NCI-H146 (cell line): Measurements from ENCODE around the gene CCDC174.
A peak's percentile ranks its signal among the peaks of the same experiment; 100 is the strongest.
"Not testable (repeated sequence)": the region's sequence is repeated elsewhere in the genome, so short reads cannot be mapped to it uniquely, and the experiment has no call there.

ENCODE experiments used
- DNase-seq: peaks from one replicate; lab custom pipeline; 2025; lab: John Stamatoyannopoulos, UW

The CCDC174 gene

GRCh38 chr3:14652360-14652907, 872 bp downstream of the CCDC174 start:
- DNase-seq: not testable (repeated sequence)

DNA sequence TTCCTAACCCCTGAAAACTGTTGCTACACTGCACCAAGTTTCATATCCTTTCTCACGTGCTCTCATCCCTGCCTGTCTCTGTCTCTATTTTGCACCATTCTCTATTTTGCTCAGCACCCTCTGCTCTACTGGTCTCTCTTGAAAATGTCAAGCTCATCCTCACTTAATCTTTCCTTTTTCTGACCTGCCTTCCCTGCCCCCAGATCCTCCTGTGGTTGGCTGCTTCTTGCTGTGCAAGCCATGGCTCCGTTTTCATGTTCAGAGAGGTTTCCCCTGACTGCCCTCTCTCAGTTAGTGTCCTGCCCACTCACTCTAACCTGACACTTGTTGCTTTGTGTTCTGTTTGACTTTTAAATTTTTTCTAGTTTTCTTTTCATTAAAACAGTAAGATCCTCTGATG, 6.0 kb downstream of the CCDC174 start:
- DNase-seq: no peak

DNA sequence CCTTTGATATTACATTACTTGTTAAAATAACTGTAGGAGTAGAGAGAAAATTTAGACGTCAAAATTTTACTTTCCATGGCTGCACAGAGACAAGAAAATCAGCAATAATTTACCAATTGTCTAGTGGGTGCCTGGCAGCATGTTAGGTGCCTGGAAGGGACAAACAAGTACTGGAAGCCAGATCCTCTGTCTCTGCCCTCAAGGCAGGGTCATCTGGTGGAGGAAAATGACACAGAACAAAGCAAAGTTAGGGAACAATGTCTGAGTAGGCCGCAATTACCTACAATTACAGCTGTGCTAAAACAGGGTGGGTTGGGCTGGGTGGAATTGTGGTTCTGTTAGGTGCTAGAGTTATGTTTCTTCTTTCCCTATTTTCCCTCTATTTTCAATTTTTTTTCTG, 7.4 kb downstream of the CCDC174 start:
- DNase-seq: no peak

GRCh38 chr3:14660942-14661341, 9.4 kb downstream of the CCDC174 start:
- DNase-seq: no peak

DNA sequence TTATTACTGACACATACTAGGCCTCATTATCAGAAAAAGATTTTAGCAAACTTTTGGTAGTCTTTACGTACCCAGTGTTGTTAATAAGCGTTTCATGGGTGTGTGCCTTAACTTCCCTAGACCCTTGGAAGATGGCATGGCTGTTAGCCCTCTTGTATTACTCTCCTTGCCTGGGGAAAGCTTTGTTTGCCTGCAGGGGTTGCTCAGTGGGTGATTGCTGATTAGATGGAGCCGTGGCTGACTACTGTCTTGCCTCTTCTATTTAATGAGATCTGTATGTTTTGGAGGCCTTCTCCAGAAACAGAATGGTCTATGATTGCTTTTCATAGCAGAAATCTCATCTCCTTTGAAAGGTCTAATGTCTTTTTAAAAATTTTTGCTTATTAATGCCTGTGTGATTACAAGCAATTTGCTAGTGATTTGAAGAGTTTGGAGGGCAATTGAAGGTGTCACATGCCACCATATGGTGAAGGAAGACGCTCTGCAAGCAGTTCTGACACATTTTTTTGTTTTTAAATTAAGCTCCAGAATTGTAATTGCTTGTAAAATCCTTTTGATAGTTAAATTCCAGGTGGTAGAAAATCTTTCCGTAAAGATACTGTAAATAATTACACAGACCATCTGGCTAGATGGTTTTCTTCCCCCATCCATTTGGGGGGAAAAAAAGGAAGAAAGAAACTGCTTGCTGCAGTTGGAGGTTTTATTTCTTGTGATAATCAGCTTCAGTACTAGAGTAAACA, 12.0 kb downstream of the CCDC174 start:
- no peak for DNase-seq

- DNase-seq: no peak
Measured at GRCh38 chr3:14664170-14664569, 12.6 kb downstream of the CCDC174 start.

DNA sequence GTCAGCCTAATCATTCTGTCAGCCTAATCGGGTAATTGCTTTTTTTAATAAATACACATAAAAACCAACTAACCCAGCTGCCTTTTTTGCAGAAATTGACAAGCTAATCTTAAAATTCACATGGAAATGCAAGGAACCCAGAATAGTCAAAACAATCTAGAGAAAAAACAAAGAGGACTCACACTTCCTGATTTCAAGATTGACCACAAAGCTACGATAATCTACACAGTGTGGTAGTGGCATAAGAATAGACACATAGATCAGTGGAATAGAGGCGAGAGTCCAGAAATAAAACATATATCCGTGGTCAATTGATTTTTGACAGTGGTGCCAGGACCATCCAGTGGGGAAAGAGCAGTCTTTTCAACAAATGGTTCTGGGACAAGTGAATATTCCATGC, 21.0 kb downstream of the CCDC174 start:
- no peak for DNase-seq

GRCh38 chr3:14674841-14675240, 23.3 kb downstream of the CCDC174 start, which contains the start of gene C3orf20:
C3orf20 (plus strand) TSS chr3:14675141; CDS start chr3:14682714, 7,573 bp downstream.
- DNase-seq: no peak

- no peak for DNase-seq
Measured at GRCh38 chr3:14676881-14677280, 25.3 kb downstream of the CCDC174 start.

DNA sequence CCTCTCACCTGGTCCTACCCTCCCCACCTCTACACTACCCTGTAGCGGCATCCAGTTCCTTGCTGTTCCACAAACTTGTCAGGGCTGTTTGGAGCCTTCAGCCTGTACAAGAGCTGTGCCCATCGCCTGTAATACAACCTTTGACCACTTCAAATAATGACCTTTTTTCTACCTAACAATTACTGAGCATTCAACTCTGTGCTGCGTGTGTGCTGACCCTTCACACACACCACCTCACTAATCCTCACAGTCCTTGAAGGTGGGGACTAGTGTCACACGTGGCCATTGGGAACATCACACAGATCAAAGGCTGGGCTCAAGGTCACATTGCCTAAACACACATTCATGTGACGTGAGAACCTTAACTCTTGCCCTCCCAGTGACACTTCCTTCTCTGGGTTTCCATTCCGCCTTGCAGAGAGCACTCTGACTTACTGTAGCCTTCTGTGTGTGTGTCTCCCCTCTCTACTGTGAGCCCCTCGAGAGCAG, 26.5 kb downstream of the CCDC174 start:
- no peak for DNase-seq

GRCh38 chr3:14680115-14680514, 28.6 kb downstream of the CCDC174 start:
- no peak for DNase-seq

DNA sequence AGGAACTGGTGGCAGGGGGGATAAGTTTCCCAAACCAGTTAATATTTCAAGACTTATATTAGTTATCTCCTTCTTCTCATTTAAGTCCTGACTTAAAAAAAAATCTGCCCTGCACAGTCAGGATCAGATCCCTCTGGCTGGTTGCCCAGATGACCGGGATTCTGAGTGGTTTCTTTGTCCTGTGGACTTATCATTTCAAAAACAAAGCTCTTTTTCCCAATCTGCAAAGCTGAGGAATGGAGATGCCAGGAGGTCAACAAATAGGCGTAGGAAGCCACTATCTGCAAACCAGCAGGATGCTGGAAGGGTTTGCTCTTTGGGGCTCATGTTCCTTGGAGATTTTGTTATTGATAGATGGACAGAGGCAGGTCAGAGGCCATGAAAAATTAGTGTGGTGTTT, 29.2 kb downstream of the CCDC174 start:
- DNase-seq: no peak

- DNase-seq: no peak
Measured at GRCh38 chr3:14684447-14684846, 32.9 kb downstream of the CCDC174 start.

- no peak for DNase-seq
Measured at GRCh38 chr3:14685179-14685578, 33.6 kb downstream of the CCDC174 start.

DNA sequence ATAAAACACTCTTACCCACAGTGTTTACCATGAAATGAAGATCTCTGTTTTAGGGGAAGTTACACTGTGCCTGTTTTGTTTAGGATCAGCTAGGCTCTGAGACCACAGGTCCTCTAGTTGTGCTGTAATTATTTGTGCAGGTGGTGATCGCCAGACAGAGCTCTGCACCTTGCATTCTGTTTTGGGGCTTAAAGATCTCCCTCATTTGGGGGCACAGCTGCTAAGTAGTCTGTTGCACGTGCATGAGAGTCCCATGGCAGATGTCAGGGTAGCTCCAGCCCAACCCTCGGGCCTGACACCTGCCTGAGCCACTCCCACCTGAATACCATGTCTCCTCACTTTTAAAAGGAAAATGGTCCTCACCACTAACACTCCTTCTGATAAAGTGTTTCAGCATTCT, 35.8 kb downstream of the CCDC174 start:
- DNase-seq: peak; percentile 6

GRCh38 chr3:14688525-14688924, 37.0 kb downstream of the CCDC174 start:
- DNase-seq: no peak

GRCh38 chr3:14689247-14689980, 37.9 kb downstream of the CCDC174 start:
- no peak for DNase-seq

DNA sequence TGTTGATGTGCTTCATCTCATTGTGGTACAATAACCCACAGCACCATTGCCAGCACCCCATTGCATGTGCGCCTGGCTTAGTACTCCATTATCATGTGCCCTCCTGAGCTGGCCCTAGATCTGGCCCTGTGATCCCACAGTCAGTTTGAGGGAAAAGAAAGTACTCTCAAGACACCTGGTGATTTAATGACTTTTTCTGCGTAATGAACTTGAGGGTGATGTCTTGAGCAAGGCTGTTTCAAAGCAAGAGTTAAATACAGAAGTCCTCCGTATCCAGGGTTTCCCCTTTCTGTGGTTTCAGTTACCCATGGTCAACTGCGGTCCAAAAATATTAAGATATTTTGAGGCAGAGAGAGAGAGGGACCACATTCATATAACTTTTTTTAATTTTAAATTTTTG, 39.7 kb downstream of the CCDC174 start:
- no peak for DNase-seq

DNA sequence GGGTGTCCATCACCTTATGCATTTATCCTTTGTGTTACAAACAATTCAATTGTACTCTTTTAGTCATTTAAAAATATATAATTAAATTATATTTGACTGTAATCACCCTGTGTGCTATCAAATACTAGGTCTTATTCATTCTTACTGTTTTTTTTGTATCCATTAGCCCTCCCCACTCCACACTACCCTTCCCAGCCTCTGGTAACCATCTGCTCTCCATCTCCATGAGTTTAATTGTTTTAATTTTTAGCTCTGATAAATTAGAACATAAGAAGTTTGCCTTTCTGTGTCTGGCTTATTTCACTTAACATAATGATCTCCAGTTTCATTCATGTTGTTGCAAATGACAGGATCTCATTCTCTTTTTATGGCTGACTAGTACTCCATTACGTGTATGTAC, 40.2 kb downstream of the CCDC174 start:
- DNase-seq: no peak

- DNase-seq: peak; percentile 42
Measured at GRCh38 chr3:14698601-14699244, 47.2 kb downstream of the CCDC174 start.

GRCh38 chr3:14699643-14700042, 48.1 kb downstream of the CCDC174 start:
- no peak for DNase-seq

- DNase-seq: no peak
Measured at GRCh38 chr3:14700891-14701290, 49.3 kb downstream of the CCDC174 start.

DNA sequence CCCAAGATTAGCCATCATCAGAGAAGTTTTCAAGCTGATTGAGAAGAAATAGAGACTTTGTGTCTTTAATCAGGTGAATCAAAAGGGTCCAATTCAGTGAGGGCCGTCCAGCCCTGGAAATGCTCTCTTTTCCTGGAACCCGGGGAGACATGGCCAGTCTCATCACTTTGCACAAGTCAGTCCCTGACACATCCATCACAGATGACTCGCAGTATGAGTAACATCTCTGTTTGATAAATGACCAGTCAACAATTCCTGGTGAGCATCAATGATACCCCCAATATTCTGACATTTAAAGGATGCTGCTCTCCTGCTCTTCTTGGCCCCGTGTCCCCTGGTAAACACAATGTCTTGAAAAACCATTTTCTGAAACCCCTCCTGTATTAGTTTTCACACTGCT, 50.1 kb downstream of the CCDC174 start:
- no peak for DNase-seq
